Measurements from ENCODE around the gene SPARCL1.

Gene SPARCL1

DNA sequence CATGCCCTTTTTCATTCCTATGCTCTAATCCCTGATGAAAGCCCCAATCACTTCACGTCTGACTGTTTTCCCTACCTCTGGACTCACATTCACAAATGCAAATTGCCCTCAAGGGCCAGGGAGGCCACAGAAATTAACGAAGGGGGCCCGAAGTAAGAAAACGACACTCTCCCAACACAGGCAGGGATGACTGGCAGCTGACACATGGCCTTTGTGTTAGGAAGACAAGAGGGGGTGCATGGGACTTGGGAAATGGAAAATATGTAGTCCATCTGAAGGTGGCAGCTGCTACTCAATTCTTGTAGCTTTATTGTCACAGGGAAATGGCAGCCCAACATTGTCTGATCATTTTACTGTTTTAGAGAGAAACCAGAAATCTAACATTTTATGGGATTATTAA is 12.3 kb upstream of the SPARCL1 start:
- no peak for DNase-seq

DNA sequence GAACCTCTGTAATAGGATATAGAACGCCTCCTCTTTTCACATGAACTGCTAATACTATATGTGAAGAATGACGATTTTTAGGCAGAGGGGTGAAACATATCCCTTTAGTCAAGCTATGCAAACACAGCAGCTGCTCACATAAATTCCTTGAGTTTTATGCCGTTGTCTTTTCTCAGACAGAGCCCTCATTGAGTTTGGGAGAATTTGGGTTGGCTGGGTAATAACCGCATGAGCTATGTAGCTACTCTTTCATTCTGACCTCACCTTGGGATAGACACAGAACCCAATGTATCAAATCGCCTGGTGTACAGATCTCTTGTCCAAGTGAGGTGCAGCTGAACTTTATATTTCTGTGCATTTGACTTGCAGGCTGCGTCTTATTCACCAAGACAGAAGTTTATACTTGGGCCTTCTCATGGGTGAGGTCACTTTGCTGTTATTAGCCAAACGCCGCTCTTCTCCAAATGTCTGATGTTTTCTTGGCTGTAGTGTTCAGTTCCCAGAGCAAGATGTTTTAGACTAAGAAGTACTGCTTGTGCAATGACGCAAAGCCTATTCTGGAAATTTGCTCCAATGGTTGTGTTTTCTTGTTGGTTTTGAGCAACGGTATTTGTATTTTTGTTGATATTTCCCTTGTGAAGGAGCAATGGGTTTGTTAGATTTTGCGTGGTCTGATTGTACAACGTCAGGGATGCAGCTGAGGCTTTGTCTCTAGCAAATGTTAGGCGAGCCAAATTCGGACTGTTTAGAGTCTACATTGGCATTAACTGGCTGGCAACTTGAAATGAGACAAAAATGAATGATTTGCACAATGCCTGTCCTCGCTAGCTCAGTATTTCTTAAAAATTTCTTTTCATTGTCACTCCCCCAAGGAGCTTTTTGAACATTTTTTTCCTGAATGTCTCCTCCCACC is 11.2 kb upstream of the SPARCL1 start:
- no peak for DNase-seq

DNA sequence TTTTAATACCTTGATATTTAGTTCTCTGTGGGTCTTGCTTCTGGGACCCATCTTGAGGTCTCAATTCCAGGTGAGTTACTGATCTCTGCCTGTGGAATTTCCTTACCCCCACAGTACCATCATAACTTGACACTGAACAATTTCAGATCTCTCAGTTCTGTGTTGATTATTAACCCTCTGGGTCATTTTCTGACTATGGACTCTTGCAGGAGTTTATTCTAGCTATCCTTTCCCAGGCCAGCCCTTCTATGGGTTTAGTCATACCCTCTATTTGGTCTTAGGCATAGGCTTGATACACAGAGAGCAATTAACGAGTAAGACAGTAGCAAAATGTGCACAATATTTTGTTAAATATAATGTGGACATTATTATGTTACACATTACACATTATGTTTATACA is 3.7 kb upstream of the SPARCL1 start:
- DNase-seq = no peak

DNA sequence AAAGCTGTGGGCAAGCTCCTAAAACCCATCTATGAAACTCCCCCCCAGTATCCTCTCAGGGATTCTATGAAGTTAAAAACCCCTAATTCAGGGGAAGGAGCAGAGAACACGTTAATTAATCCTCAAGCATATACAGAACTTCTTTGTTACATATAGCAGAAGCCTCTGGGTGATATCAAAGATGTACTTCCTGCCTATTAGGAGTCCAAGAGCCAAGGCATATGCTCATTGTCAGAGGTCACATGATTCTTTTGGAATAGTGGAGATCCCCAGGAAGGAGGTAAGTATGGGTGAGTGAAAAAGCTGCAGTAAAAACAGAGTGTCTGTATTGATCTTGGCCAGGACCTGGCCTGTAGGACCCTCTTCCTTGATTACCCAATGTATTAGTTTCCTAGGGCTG is 2.9 kb upstream of the SPARCL1 start:
- no peak for DNase-seq

DNA sequence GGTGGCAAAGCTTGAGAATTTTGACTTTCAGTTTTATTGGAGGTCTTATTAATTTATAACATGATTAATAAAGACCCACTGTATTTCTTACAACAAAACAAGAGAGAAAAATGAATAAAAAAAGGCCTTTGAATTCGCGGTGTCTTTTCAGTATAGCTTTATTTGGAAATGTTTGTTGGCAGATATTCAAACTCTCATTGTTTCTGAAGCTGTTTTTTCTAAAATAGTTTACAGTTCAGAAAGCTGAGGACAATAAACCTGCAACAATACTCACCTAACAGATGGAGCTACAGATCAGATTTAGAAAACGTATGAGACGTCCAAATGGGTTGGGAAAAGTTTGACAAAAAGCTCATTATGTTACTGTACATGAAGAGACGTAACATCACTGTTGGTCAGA is 2.4 kb upstream of the SPARCL1 start:
- DNase-seq = no peak

DNA sequence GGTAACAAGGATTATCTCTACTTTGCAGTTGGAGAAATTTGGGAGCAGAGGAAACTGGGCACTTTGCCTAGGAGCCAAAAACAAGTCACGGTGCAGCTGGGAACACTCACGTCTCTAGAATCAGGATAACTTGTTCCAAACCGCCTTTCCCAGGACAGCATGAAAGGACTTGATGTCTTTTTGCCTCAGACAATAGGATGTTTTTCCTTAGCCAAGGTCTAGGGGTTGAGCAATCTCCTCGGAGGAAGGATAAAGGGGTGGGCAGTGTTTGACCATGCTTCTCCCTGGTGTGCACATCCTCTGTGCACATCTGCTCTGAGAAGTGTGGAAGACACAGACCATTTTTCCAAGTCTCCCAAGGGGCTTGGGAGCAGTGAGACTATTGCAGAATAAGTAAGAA is 1.7 kb upstream of the SPARCL1 start:
- DNase-seq = no peak

DNA sequence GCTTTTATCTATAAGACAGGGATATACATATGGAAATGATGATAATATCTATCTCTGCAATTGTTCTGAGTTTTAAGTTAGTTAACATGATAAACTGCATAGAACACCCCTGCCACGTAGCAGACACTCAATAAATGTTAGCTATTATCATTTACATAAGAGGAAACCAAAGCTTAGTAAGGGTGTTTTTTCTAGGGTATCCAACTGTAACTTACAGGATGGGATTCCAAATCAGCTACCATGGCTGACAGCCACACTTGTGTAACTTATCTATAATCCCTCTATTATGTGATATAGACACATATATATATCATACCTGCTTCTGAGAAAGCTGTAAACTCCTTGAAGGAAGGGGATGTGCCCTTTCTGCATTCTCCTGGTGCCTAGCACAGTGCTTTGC is 1.1 kb upstream of the SPARCL1 start:
- no peak for DNase-seq

DNA sequence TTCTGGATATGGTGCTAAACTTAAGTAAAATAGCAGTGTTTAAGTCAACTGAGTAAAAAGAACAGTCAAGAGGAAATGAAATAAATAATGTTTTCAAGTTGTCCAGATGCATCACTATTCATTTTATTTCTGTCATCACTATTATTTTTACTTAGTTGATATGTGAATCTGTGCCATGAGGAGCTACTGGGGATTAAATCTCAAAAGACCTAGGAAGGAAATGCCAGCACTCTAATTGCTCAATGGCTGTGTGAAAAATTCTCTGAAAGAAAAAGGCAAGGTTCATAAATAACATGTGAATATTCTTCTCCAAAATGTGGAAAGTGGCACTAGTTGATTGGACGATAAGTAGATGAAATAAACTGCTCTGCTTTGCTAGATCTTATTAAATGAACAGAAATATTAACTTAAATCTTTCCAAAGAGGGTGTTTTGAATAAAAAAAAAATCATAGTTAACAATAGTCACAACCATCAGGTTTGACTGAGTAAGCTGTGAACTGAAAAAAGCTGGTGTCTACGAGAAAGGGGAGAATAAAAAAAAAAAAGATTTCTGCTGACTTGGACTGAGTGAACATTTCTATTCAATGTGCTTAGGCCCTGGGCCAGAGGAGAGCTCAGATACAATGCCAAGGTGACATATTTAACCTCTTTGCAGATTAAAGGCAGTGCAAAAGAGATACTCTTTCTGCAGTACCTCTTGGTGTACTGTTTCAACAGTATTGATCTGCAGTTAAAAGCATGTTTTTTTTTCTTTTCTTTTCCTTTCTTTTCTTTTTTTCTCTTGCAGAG is 1.6 kb downstream of the SPARCL1 start:
- no peak for DNase-seq

DNA sequence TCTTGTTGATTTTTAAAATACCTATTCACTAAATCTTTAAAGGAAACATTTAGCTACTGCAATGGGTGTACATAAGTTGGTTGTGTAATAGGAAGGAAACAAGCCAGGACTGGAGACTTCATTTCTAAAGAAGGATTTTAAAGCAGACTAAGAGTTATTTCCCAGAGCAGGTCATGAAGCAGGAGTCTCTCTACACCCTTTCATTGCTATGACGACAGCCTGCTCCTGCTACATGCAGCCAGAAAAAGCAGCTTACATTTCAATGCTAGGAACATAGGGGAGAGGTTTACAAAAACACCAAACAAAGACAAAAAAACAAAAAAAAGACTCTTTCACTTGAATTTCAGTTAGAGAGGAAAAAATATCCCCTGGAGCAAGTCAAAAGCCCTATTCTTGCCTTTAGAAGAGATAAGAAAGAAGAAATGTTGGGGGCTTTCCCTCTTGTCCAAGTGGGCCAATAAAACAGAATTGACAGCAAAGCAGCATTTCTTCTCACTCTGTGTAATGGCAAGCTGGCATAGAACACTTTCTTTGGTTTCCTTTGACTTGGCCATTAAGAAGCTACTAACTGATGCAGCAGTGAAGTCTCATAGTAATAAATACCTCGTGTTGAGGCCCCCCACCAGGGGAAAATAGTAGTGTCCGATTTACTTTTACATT is 3.4 kb downstream of the SPARCL1 start:
- DNase-seq = no peak

DNA sequence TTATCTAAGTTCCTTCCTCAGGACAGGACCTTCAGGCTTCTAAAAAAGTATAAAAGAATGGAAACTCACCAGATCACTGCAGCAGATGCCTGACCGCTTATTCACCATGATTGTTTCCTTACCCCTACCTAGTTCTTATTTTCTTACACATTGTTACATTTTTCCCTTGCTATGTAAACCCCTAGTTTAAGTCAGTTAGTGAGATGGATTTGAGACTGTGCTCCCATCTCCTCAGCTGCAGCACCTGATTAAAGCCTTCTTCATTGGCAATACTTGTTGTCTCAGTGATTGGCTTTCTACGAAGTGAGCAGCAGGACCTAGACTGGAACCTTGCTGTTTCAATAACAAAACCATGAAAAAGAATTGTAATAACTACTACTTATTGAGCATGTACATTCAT is 4.7 kb downstream of the SPARCL1 start:
- DNase-seq = no peak

DNA sequence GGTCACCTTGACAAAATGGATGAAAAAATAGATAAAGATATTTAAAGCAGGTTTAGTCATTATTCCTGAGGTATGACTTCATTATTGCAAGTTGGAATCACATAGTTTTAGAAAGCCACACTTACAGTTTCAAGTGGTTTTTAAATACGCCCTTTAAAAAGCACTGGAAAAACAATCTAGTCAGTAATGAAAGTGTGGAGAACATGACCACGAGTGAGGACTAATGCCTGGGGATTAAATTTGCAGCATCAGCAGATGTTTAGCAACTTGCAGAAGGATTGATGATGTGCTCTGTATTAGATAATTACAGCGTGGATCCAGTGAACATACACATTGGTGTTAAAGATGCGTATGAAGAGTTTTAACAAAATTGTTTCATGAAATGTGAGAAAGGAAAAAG is 5.9 kb downstream of the SPARCL1 start:
- DNase-seq = no peak

DNA sequence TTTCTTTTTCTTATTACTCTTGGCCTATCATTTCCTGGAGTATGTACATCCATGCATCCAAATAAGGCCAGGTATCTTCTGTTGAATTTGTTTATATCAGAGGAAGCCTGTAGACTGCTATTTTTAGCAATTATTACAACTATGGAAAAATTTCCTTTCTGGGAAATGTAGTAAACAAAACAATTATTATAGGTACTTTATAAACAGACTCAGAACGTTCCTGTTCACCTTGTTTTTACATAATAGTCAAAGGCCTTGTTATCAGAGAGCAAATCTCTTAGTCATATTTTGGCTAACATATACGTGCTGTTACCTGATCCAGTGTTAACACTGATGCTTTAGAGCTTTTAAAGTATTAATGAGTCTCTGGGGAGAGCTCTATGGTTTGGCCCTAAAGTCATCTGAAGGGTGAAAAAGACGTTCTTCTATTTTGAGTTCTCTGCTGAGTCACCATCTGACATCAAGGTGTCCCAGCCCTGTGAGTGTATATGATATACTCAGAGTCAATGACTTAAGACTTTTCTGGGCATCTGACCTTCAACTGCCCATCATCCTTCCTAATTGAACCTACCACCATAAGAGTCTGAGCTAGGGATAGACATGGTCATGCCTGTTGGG is 7.3 kb downstream of the SPARCL1 start:
- DNase-seq = no peak

DNA sequence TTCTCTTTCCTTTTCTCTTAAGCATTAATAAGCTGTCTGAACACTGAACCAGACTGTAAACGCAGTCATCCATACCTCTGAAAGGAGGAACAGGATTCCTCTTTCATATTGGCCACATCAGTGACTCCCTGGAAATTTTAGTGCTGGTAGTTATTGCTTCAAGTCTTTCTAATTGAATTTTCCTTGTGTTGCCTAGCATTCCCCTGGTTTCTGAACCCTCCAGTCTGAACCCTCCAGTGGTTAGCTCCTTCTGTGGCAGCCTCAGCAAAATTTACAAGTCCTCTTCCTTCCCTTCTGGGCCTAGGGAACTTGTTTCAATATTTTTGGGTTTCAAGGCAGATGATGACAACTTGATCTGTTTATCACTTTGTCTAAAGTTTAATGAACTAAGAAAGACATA is 7.9 kb downstream of the SPARCL1 start:
- no peak for DNase-seq

DNA sequence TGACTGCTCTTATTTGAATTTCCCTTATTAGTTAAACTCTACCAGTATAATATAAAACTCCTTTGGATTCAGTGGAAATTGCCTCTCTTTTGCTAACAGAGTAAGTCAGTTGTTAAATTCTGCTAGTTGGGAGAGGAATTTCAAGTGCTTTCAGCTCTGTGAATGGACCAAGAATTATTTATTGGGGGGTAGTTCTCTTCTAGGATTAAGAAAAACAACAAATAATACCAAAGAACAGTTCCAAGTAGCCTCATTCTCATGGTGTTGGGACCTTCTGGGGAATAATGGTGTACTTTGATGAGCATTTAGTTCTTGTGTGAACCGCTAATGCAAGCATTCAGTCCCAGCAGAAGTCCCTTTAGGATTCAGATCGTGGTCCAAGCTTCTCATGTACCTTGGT is 11.6 kb downstream of the SPARCL1 start:
- DNase-seq = no peak

DNA sequence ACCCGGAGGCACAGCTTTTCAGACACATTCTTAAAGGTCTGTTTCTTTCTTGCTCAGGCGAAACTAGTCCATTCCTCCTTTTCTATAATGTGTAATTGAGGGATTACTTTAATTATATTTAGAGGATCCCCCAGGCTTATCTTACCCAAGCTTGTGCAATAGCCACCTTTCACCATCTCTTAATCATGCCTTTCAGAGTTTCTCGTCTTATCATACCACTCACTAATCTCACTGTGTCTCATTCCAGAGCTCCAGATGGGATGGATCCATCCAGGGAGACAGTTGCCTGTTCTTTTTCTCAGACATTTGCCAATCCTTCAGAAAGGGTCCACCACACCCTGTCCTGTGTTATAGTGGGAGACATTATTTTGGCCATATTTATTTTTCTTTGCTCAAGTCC is 12.5 kb downstream of the SPARCL1 start:
- DNase-seq = no peak

DNA sequence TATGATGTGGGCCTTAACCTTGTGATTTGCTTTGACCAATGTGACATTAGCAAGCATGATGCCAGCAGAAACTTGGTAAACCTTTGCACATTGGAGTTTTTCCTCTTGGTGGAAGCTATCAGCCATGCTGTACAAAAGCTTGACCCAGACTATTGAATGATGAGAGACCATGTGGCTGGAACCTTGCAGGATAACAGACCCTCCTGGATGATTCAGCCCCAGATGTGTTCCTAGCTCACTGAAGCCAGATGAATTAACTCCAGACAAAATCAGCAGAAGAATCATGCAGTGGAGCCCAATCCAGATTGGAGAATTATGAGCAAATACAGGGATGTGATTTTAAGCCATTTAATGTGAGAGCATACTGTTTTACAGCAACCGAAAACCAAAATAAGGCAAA is 16.8 kb downstream of the SPARCL1 start:
- DNase-seq = no peak

DNA sequence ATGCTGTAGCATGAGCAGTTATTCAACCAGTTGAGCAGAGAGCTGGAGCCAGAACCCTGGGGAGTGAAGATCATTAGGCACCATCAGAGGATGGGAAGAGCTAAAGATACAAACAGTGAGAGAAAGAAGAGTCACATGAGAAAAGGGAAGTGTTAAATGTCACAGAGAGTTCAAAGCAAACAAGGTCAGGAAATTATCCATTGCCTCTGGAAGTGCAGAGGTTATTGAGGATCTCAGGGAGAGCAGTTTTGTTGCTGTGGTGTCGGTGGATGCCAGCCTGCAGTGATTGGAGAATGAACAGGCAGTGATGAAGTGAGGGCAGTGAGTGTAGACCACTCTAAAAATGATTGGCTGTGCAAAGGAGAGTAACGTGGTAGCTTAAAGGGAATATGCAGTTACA is 17.7 kb downstream of the SPARCL1 start:
- DNase-seq = no peak

DNA sequence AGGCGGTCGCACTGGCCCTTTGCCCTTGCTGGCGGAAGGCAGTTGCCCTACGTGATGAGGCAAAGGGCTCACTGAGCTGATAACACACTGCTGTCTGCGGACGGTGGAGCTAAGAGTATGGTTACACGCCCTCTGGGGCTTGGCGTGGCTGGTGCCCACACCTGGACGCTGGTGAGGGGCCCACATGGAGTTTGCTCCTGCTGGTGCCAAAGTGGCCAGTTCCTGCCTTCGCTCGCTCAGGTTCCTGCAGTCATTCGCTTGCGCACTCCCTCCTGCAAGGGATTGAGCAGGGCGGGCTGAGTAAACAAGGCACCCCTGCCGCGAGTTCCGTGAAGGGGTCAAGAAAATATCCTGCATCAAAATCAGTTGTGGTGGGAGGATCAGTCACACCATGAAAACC is 18.4 kb downstream of the SPARCL1 start:
- no peak for DNase-seq

DNA sequence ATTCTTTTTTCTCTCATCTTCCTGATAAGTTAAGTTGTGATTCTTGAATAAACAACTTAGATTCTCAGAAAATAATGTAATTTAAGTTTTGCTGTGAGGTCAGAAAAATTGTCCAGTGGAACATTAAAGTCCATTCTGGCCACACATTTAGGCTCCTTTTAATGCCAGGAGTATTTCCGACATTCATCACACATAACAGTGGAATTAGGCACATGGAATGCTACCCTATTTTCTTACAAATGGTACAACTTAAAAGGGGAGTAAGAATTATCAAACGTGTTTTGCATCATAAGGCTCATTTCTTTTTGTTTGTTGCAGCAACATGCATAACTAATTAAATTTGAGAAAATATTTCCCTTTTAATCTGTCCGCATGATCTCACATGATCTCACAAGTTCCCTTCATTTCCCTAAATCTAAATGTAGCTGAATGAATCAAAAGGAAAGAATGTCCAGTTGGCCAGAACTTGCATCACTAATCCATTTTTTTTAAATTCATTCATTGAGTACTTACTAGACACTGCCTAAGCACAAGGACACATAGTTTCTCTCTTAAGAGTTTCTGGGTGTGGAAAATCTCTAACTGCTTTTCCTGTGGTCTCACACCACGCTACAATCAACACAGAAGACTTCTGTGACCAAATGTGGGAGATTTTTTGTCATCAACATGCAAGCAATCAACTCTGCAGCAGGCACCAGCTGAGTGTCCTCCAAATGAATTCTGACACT is 22.0 kb downstream of the SPARCL1 start:
- DNase-seq = no peak

DNA sequence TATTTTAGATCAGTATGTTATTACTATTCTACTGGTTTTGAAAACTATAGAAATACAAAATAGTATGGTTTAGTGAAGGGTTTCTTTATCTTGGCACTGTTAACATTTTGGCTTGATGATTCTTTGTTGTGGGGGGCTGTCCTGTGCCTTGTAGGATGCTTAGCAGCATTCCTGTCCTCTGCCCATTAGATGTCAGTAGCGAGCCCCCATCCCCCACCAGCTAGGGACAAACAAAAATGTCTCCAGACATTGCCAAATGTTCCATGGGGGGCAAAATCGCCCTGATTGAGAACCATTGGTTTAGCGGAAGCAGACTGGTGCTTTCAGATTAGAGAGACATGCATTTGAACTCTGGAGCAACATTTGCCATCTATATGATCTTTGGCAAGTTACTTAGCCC is 23.3 kb downstream of the SPARCL1 start:
- DNase-seq = no peak

DNA sequence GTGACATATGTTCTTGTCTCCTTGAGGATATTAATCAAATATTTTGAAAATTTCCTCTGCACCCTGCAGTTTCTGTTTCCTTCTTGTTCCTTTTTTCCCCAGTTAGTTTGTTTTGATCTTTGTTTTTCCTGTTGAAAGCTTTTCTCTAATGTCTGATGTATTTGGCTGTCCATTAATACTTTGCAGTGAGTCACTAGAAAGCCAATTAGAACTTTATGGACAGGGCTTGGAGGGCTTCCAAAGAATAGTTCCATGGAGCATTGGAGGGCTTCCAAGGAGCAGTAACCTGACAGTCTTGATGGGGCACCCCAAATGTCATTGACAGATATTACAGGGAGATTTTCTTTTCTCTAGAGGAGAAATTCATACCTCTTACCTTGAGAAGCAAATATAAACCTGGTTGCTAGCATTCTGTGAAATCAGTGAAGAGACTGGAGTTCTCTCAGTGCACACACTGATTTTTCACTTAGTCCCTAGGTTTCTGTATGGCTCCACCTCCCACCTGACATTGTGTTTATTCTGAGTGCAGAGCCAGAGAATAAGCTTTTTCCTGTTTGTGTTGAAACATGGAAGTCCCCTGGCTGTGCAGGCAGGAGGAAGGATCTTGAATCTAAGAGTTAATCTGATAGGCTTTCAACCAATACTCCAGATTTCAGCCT is 26.5 kb downstream of the SPARCL1 start:
- DNase-seq = no peak

DNA sequence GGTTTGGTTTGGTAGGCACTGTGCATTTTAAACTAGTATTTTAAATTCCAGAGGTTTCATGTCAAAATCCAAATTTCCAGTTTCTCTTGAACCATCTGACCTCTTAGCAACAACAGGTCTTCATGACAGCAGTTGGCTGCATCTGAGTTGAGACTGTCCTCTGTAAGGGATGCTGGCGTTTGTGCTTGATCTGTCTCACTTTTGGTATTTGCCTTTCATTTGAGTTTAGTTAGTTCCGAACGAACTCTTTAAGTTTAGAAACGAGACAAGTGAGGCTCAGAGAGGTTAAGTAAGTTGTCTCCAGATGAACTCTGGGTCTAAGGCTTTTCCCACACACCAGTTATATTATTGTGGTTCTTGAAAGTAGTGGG is 29.1 kb downstream of the SPARCL1 start:
- no peak for DNase-seq

Measured in stimulated activated CD8-positive, alpha-beta memory T cell treated with anti-CD3 and anti-CD28 coated beads, Interleukin-4, amount 100 ng/mL, for 48 hours (primary cell).